ENCODE measurements around the gene GIMD1. TPM values are rescaled to one million over a fixed set of nuclear protein-coding genes. Genes with fewer than 3 reads are reported as not detected.

GIMD1 gene
- polyA plus RNA-seq, 1 experiment, result not detected

DNA sequence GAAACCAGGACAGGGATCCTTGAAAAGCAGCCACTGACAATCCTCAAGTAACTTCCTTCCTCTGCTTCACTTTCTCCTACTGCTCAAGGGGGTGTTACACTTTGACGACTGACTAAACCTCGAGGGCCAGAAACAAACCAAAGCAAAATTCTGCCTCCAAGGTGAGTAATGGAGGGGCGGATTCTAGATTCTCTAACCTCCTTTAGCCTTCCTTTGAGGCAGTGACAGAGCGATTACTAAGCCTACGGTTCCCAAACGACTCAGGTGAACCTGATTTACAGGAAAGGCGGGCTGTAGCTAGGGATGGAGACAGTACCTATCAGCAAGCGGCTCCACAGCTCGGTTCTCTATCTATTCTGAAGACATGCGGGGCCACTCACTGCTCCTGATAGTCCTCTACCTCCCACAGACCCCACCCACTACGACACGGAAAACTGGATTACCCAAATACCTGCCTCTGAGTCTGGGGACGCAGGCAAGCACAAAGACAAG lies 53.1 kb downstream of the GIMD1 start:
- DNase-seq (ENCODE audit: low read depth), result no peak
- TF ChIP-seq CTCF (IDR thresholded peaks at IDR 0.05; ENCODE audit: insufficient read depth, low read depth, low read length), result no peak
- no peaks in the 10 kb centered on the region for H3K36me3 ChIP-seq (ENCODE audit: control insufficient read depth, insufficient read depth, low read length)
- POLR2A ChIA-PET, result interaction anchor here (0.7 kb wide), 2 partner anchors 23 to 221 kb away, joined by 4 to 6 read pairs; no protein-coding TSS in a partner anchor
- H3K27me3 ChIP-seq (ENCODE audit: control insufficient read depth, insufficient read depth, low read length), result no peaks in the 10 kb centered on the region
- peak overlapping the region; percentile 78 for H3K4me3 ChIP-seq (ENCODE audit: low read depth, low read length)
- CTCF ChIA-PET, result interaction anchor here (0.8 to 1.1 kb wide), 3 partner anchors 11 to 49 kb away, joined by 3 read pairs; no protein-coding TSS in a partner anchor

- no peak for DNase-seq (ENCODE audit: low read depth)
Observed at GRCh38 chr4:106314960-106315359, 53.6 kb downstream of the GIMD1 start.

GRCh38 chr4:106312997-106313522 lies 55.5 kb downstream of the GIMD1 start:
- no peaks in the 10 kb centered on the region for H3K36me3 ChIP-seq (ENCODE audit: control insufficient read depth, insufficient read depth, low read length)
- TF ChIP-seq CTCF (IDR thresholded peaks at IDR 0.05; ENCODE audit: insufficient read depth, low read depth, low read length), result no peak
- DNase-seq (ENCODE audit: low read depth), result no peak
- POLR2A ChIA-PET, result no interaction called here
- H3K27me3 ChIP-seq (ENCODE audit: control insufficient read depth, insufficient read depth, low read length), result no peaks in the 10 kb centered on the region
- CTCF ChIA-PET, result no interaction called here
- H3K4me3 ChIP-seq (ENCODE audit: low read depth, low read length), result no peak overlapping the region

More at GRCh38 chr4:106314960-106315359, 53.6 kb downstream of the GIMD1 start:
- no peak for TF ChIP-seq CTCF (IDR thresholded peaks at IDR 0.05; ENCODE audit: insufficient read depth, low read depth, low read length)
- ChIA-PET CTCF (no interaction called here), POLR2A (no interaction called here)
- no peaks in the 10 kb centered on the region for H3K36me3 ChIP-seq (ENCODE audit: control insufficient read depth, insufficient read depth, low read length)
- H3K4me3 ChIP-seq (ENCODE audit: low read depth, low read length), result peak overlapping the region; percentile 78
- no peaks in the 10 kb centered on the region for H3K27me3 ChIP-seq (ENCODE audit: control insufficient read depth, insufficient read depth, low read length)

DNA sequence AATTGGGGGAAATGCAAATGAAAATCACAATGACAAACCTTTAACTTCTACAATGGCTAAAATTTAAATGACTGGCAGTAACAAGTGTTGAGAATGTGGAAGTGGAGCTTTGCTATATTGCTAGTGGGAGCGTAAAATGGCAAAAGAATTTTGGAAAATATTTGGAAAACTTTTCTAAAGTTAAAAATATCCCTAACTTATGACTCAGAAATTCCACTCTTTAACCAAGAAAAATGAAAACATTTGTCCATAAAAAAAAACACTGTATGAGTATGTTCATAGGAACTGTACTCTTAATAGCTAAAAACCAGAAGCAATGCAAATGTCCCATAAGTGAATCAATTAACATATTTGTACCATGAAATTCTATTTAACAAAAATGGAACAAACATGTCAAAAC lies 56.2 kb downstream of the GIMD1 start:
- H3K36me3 ChIP-seq (ENCODE audit: control insufficient read depth, insufficient read depth, low read length), result no peaks in the 10 kb centered on the region
- POLR2A ChIA-PET, result no interaction called here
- no peak overlapping the region for H3K4me3 ChIP-seq (ENCODE audit: low read depth, low read length)
- CTCF ChIA-PET, result no interaction called here
- peak; percentile 41 for DNase-seq (ENCODE audit: low read depth)
- no peak for TF ChIP-seq CTCF (IDR thresholded peaks at IDR 0.05; ENCODE audit: insufficient read depth, low read depth, low read length)
- H3K27me3 ChIP-seq (ENCODE audit: control insufficient read depth, insufficient read depth, low read length), result no peaks in the 10 kb centered on the region

Other genes starting within 250 kb of the GIMD1 start
- gene TBCK, start 52.6 kb downstream of the GIMD1 start, polyA plus RNA-seq (2011; rRNA removed), result 36.3 and 52.3 TPM in 2 replicates
- 10.8 and 29.9 TPM in 2 replicates for gene AIMP1, start 52.2 kb downstream of the GIMD1 start, polyA plus RNA-seq (2011; rRNA removed)